Transverse colon (tissue), 4 donors: ENCODE results near the gene IL17RB. TPM values are rescaled to one million over a fixed set of nuclear protein-coding genes. Genes with fewer than 3 reads are reported as not detected.

ENCODE experiments used
- DNase-seq: peaks from one replicate; pipeline ENCODE4 v3.0.0-alpha.2; 2019
- H3K27ac ChIP-seq, 4 donors: fragments of 200-600 bp; sonication (generic); 2 replicates each; pipeline ENCODE4 v1.5.1; 2016 to 2018; ENCODE audit warnings: inconsistent platforms in 4 of 4
- H3K27me3 ChIP-seq: fragments of 200-600 bp; sonication (generic); 2 replicates; pipeline ENCODE4 v1.5.1; 2017; ENCODE audit warnings: inconsistent platforms
- H3K36me3 ChIP-seq, 4 donors: fragments of 200-600 bp; sonication (generic); 2 replicates each; pipeline ENCODE4 v1.5.1; 2017 to 2019; ENCODE audit warnings: inconsistent platforms in 4 of 4
- H3K4me1 ChIP-seq, 4 donors: fragments of 200-600 bp; sonication (generic); 2 replicates each; pipeline ENCODE4 v1.5.1; 2017 to 2020; ENCODE audit warnings: inconsistent platforms in 4 of 4
- H3K4me3 ChIP-seq, 4 donors: fragments of 200-600 bp; sonication (generic); 1 replicate in 1 of 4; 2 replicates in 3 of 4; pipeline versions ENCODE4 v1.5.1 to v1.6.1; 2017 to 2019; ENCODE audit warnings: inconsistent platforms in 4 of 4
- H3K9me3 ChIP-seq, 2 donors: fragments of 200-600 bp; sonication (generic); 2 replicates each; pipeline ENCODE4 v1.5.1; 2017 to 2019; ENCODE audit warnings: inconsistent platforms in 2 of 2
- EP300 ChIP-seq: sonication (generic); formaldehyde crosslinking; IDR thresholded peaks from one replicate; pipeline ENCODE4 v1.6.1; 2017; ENCODE audit warnings: antibody characterized with exemption, low read depth
- POLR2A ChIP-seq: fragments of 450-650 bp; IDR thresholded peaks from one replicate; pipeline ENCODE4 v1.6.1; 2016; ENCODE audit warnings: antibody characterized with exemption, mild to moderate bottlenecking, moderate library complexity
- POLR2AphosphoS5 ChIP-seq, 3 donors: sonication (generic); formaldehyde crosslinking; IDR thresholded peaks; one replicate each; pipeline ENCODE4 v1.6.1; 2016; ENCODE audit warnings: antibody characterized with exemption in 3 of 3
- WGBS, 2 donors: methylation state at CpG; one replicate each; pipeline ENCODE4 v1.1.5; 2018; ENCODE audit warnings: low coverage in 1 of 2; 5-methylcytosine and 5-hydroxymethylcytosine counted together
- in situ Hi-C, 4 donors: fragments of 200-750 bp; cut with MboI; loops; one replicate each; pipeline versions ENCODE4 v1.15.0 to v1.15.1; 2017; ENCODE audit warnings: low sequenced_read_pairs in 3 of 4, low pct_ligation_motif_present in 1 of 4, low pct_unique_long_range_greater_than_20kb in 1 of 4
- intact Hi-C: fragments of 100-400 bp; cut with DNase I; formaldehyde crosslinking; loops from one replicate; pipeline ENCODE4 v1.15.1; 2023; ENCODE audit warnings: low total_unique reads
- total RNA-seq, 4 donors: library from RNA; depleted of rRNA; stranded (reverse); fragments of >200 nt; gene quantifications; one replicate each; pipeline ENCODE4 v1.1.0, GENCODE V29; 2016
- TF ChIP-seq, protein P1 (sequence below), 5 experiments: fragments of 200-600 bp in 3 of 5; fragments of 450-650 bp in 2 of 5; sonication (generic) in 3 of 5; IDR thresholded peaks; 1 replicate in 2 of 5; 2 replicates in 3 of 5; pipeline ENCODE4 v1.5.1; 2016 to 2017; ENCODE audit warnings: antibody characterized with exemption in 5 of 5, inconsistent platforms in 3 of 5, mild to moderate bottlenecking in 2 of 5, moderate library complexity in 1 of 5

IL17RB gene
- total RNA-seq, 4 donors from 2014 or later = 26.0 to 36.5 (median 32.8) TPM; not detected in 1

DNA sequence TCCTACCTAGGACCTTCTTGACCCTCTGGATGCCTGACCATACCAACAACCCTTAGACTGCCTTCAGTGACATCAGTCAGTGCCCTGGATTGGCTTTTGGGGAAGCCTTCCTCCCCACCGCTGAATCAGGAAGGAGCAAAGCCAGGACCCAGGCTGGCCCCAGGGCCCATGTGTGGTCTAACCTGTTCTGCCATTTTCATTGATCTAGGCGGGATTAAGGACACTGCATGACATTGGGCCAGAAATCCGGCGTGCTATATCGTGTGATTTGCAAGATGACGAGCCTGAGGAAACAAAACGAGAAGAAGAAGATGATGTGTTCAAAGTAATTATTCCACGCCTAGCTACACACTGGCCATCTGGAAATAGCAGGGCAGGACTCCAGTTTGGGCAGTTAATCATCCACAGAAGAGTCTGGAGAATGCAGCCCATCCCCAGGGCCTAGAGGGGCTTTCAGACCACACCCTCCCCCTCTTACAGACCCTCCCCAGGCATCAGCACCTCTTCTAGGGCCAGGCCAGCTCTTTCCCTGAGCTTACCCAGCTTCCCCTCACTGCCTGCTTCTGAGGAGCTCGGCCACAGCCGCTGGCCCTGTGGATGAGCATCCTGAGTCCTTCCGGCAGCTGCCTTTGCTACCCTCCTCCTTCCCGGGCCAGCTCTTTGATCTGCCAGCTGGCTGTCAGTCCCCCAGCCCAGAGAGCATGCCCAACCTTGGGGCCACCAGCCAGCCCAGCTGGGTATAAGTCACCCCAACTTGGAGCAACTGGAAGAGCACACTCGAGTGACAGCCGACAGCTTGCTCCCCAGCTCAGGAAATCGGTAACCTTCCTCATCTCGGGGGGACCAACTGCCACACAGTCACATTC is 46.1 kb upstream of the IL17RB start:
- DNase-seq = no peak
- Histone ChIP-seq H3K27me3 (no peaks in the 10 kb centered on the region), H3K27ac (no peak overlapping the region), H3K36me3 (no peaks in the 10 kb centered on the region), H3K4me3 (no peak overlapping the region), H3K9me3 (no peaks in the 10 kb centered on the region), H3K4me1 (no peaks in the 10 kb centered on the region)
- 82 to 83% methylated on average over 4 to 16 of the region's 16 CpGs for WGBS, 2 donors
- intact Hi-C loops = no loop called here
- TF ChIP-seq, protein P1, sequence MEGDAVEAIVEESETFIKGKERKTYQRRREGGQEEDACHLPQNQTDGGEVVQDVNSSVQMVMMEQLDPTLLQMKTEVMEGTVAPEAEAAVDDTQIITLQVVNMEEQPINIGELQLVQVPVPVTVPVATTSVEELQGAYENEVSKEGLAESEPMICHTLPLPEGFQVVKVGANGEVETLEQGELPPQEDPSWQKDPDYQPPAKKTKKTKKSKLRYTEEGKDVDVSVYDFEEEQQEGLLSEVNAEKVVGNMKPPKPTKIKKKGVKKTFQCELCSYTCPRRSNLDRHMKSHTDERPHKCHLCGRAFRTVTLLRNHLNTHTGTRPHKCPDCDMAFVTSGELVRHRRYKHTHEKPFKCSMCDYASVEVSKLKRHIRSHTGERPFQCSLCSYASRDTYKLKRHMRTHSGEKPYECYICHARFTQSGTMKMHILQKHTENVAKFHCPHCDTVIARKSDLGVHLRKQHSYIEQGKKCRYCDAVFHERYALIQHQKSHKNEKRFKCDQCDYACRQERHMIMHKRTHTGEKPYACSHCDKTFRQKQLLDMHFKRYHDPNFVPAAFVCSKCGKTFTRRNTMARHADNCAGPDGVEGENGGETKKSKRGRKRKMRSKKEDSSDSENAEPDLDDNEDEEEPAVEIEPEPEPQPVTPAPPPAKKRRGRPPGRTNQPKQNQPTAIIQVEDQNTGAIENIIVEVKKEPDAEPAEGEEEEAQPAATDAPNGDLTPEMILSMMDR (IDR thresholded peaks at IDR 0.05) = no peak
- TF ChIP-seq EP300 = no peak
- in situ Hi-C loops = no loop called here

DNA sequence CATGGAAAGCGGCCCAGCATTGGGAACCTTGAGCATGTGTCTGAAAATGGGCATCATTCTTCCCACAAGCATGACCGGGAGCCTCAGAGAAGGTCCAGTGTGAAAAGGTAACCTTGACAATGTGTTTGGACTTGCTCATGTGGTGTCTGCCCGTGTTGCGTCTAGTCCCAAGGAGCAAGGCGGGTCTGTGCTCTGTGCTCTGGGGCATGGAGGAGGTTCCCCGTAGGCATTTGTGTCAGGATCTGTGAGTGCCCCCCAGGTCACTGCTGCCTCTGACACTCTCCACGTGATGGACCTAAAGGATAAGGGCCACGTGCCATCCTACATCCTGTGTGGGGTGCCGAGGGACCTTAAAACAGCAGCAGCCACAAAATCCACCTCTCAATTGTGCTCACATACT is 45.0 kb upstream of the IL17RB start:
- H3K4me1 ChIP-seq = peaks cover 0 to 2% (median 2%) of the 10 kb centered on the region in 4 donors
- H3K9me3 ChIP-seq = no peaks in the 10 kb centered on the region
- intact Hi-C loops (no loop called here), in situ Hi-C loops (no loop called here)
- no peak for TF ChIP-seq EP300
- TF ChIP-seq POLR2A = no peak
- TF ChIP-seq, protein P1 (IDR thresholded peaks at IDR 0.05) = no peak
- TF ChIP-seq POLR2AphosphoS5 (IDR thresholded peaks at IDR 0.05) = no peak
- no peaks in the 10 kb centered on the region for H3K36me3 ChIP-seq
- H3K27ac ChIP-seq = no peak overlapping the region
- no peaks in the 10 kb centered on the region for H3K27me3 ChIP-seq
- 87% methylated on average over 9 of the region's 9 CpGs; no CpG with 5 or more reads in 1 of the 2 donors for WGBS, 2 donors
- no peak overlapping the region for H3K4me3 ChIP-seq
- DNase-seq = no peak

DNA sequence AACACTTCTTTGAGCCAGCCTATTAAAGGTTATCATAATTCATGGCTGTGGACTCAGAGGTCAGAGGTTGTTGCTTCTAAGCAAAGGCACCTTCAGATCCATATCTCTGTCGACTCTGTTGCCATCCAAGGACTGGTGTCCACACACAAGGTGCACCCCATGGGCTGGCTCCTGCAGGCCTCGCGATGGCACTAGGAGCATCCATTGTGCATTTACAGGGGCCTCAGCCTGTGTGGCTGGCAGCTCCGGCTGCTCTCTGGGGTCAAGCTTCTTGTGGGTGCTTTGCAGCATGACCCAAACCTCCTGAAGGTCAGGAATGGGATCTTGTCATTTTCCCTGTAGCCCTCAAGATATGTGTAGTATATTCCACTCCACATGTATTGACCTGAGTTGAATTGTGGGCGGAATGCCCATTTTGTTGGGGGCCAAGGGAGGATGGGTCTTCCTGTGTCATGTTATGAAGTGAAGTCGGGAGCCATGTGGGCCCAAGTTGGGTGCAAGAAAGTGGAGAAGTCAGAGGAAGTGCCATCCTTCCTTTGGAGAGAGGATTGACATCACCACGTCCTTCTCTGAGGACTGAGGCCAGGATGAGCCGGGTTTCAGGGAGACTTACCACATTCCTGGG is 44.0 kb upstream of the IL17RB start:
- TF ChIP-seq, protein P1 (IDR thresholded peaks at IDR 0.05) = no peak
- TF ChIP-seq POLR2AphosphoS5 (IDR thresholded peaks at IDR 0.05) (no peak), EP300 (no peak), POLR2A (no peak)
- Histone ChIP-seq H3K27me3 (no peaks in the 10 kb centered on the region), H3K36me3 (no peaks in the 10 kb centered on the region), H3K9me3 (no peaks in the 10 kb centered on the region), H3K4me1 (peaks cover 0 to 13% (median 11%) of the 10 kb centered on the region in 4 donors), H3K27ac (no peak overlapping the region), H3K4me3 (no peak overlapping the region)
- 85% methylated on average over 8 of the region's 8 CpGs; no CpG with 5 or more reads in 1 of the 2 donors for WGBS, 2 donors
- intact Hi-C loops (no loop called here), in situ Hi-C loops (no loop called here)
- DNase-seq = no peak

DNA sequence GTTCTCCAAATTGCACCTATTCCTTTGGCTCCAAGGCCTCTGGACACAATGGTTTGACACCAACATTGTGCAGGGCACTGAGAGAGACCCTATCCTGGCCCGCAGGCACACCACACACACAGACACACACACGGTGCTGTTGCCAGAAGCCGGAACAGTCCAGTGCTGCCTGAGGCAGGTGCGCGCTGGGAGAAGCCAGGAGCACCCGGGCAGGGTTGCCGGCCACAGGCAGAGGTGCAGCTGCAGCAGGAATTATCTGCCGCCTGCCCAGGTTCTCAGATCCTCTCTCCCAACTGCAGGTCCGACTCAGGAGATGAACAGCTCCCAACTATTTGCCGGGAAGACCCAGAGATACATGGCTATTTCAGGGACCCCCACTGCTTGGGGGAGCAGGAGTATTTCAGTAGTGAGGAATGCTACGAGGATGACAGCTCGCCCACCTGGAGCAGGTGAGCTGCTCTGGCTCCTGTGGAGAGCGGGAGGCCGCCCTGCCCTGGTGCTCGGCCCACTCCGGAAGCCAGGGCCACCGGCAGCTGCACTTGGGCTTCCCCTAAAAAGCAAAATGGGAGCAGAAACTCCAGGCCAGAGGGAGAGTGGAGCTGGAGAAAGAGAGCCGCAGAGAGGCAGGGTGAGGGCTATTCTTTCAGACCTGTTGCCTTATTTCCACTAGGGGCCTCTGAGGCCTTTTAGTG is 43.1 kb upstream of the IL17RB start:
- no peak for DNase-seq
- Histone ChIP-seq H3K27me3 (no peaks in the 10 kb centered on the region), H3K36me3 (no peaks in the 10 kb centered on the region), H3K27ac (no peak overlapping the region), H3K9me3 (no peaks in the 10 kb centered on the region), H3K4me1 (peaks cover 0 to 14% (median 12%) of the 10 kb centered on the region in 4 donors), H3K4me3 (no peak overlapping the region)
- intact Hi-C loops = no loop called here
- TF ChIP-seq, protein P1 (IDR thresholded peaks at IDR 0.05) = no peak
- TF ChIP-seq POLR2AphosphoS5 (IDR thresholded peaks at IDR 0.05) (no peak), POLR2A (no peak), EP300 (no peak)
- in situ Hi-C loops = no loop called here
- WGBS, 2 donors = 87% methylated on average over 18 of the region's 18 CpGs; no CpG with 5 or more reads in 1 of the 2 donors
